Measurements from ENCODE around the gene ADGRB3. TPM values are rescaled to one million over a fixed set of nuclear protein-coding genes. Genes with fewer than 3 reads are reported as not detected.
"Not testable (repeated sequence)": the region's sequence is repeated elsewhere in the genome, so short reads cannot be mapped to it uniquely, and the experiment has no call there.

ADGRB3 gene
- polyA plus RNA-seq, 4 donors: 1.1 to 5.7 (median 4.3) TPM

- DNase-seq (ENCODE audit: low read depth in 4 of 4, low spot score in 3 of 4): no peak
Measured at GRCh38 chr6:68774843-68775242, 139.8 kb downstream of the ADGRB3 start.

GRCh38 chr6:68776354-68776753, 141.3 kb downstream of the ADGRB3 start:
- DNase-seq (ENCODE audit: low read depth in 4 of 4, low spot score in 3 of 4): no peak

GRCh38 chr6:68777956-68778355, 142.9 kb downstream of the ADGRB3 start:
- no peak for DNase-seq (ENCODE audit: low read depth in 4 of 4, low spot score in 3 of 4)

GRCh38 chr6:68778356-68779020, 143.4 kb downstream of the ADGRB3 start:
- DNase-seq (ENCODE audit: low read depth in 4 of 4, low spot score in 3 of 4): peak in 2 of 4 donors; percentile 8 to 14

GRCh38 chr6:68779366-68779765, 144.3 kb downstream of the ADGRB3 start:
- DNase-seq (ENCODE audit: low read depth in 4 of 4, low spot score in 3 of 4): no peak

- not testable (repeated sequence) for DNase-seq (ENCODE audit: low read depth in 4 of 4, low spot score in 3 of 4)
Measured at GRCh38 chr6:68790128-68790527, 155.0 kb downstream of the ADGRB3 start.

GRCh38 chr6:68814976-68815375, 179.9 kb downstream of the ADGRB3 start:
- DNase-seq (ENCODE audit: low read depth in 4 of 4, low spot score in 3 of 4): not testable (repeated sequence)

GRCh38 chr6:68826501-68826900, 191.4 kb downstream of the ADGRB3 start:
- DNase-seq (ENCODE audit: low read depth in 4 of 4, low spot score in 3 of 4): no peak

- DNase-seq (ENCODE audit: low read depth in 4 of 4, low spot score in 3 of 4): no peak
Measured at GRCh38 chr6:68834551-68834950, 199.5 kb downstream of the ADGRB3 start.

- DNase-seq (ENCODE audit: low read depth in 4 of 4, low spot score in 3 of 4): no peak
Measured at GRCh38 chr6:68838571-68838970, 203.5 kb downstream of the ADGRB3 start.

GRCh38 chr6:68852791-68853190, 217.7 kb downstream of the ADGRB3 start:
- no peak for DNase-seq (ENCODE audit: low read depth in 4 of 4, low spot score in 3 of 4)

- no peak for DNase-seq (ENCODE audit: low read depth in 4 of 4, low spot score in 3 of 4)
Measured at GRCh38 chr6:68859233-68859632, 224.2 kb downstream of the ADGRB3 start.

GRCh38 chr6:68868646-68869045, 233.6 kb downstream of the ADGRB3 start:
- no peak for DNase-seq (ENCODE audit: low read depth in 4 of 4, low spot score in 3 of 4)

- DNase-seq (ENCODE audit: low read depth in 4 of 4, low spot score in 3 of 4): no peak
Measured at GRCh38 chr6:68873236-68873635, 238.2 kb downstream of the ADGRB3 start.

- no peak for DNase-seq (ENCODE audit: low read depth in 4 of 4, low spot score in 3 of 4)
Measured at GRCh38 chr6:68874747-68875146, 239.7 kb downstream of the ADGRB3 start.

GRCh38 chr6:68875403-68875802, 240.3 kb downstream of the ADGRB3 start:
- DNase-seq (ENCODE audit: low read depth in 4 of 4, low spot score in 3 of 4): no peak

- no peak for DNase-seq (ENCODE audit: low read depth in 4 of 4, low spot score in 3 of 4)
Measured at GRCh38 chr6:68876792-68877493, 241.9 kb downstream of the ADGRB3 start.

GRCh38 chr6:68880050-68880813, 245.2 kb downstream of the ADGRB3 start:
- DNase-seq (ENCODE audit: low read depth in 4 of 4, low spot score in 3 of 4): no peak

GRCh38 chr6:68883325-68883724, 248.2 kb downstream of the ADGRB3 start:
- DNase-seq (ENCODE audit: low read depth in 4 of 4, low spot score in 3 of 4): not testable (repeated sequence)

- DNase-seq (ENCODE audit: low read depth in 4 of 4, low spot score in 3 of 4): no peak
Measured at GRCh38 chr6:68891419-68891818, 256.3 kb downstream of the ADGRB3 start.

- no peak for DNase-seq (ENCODE audit: low read depth in 4 of 4, low spot score in 3 of 4)
Measured at GRCh38 chr6:68892452-68892851, 257.4 kb downstream of the ADGRB3 start.

GRCh38 chr6:68895929-68896328, 260.8 kb downstream of the ADGRB3 start:
- no peak for DNase-seq (ENCODE audit: low read depth in 4 of 4, low spot score in 3 of 4)
